Mesenchymal stem cell (in vitro differentiated cells and primary cell): ENCODE results near the gene BNC2.

Source experiments
- DNase-seq: peaks from one replicate; pipeline ENCODE4 v3.0.0-alpha.2; 2013
- H2AFZ ChIP-seq: one replicate; pipeline ENCODE4 v1.6.1; 2013; ENCODE audit warnings: low read depth, mild to moderate bottlenecking, control low read depth, inconsistent platforms, low read length, moderate library complexity
- H2AK5ac ChIP-seq: 2 replicates; pipeline ENCODE4 v1.6.1; 2013; ENCODE audit warnings: low read length, moderate library complexity, mild to moderate bottlenecking, inconsistent platforms; ENCODE audit not compliant: severe bottlenecking
- H2BK120ac ChIP-seq: one replicate; pipeline ENCODE4 v1.6.1; 2013; ENCODE audit warnings: low read depth, mild to moderate bottlenecking, inconsistent platforms, low read length, moderate library complexity
- H2BK12ac ChIP-seq, 2 experiments: one replicate each; pipeline ENCODE4 v1.6.1; 2013; ENCODE audit warnings: inconsistent platforms in 2 of 2, low read length in 2 of 2, mild to moderate bottlenecking in 2 of 2, moderate library complexity in 2 of 2, control low read depth in 1 of 2
- H2BK15ac ChIP-seq: one replicate; pipeline ENCODE4 v1.6.1; 2013; ENCODE audit warnings: mild to moderate bottlenecking, low read depth, inconsistent platforms; ENCODE audit not compliant: poor library complexity, severe bottlenecking
- H2BK5ac ChIP-seq: 2 replicates; pipeline ENCODE4 v1.6.1; 2013; ENCODE audit warnings: low read depth, mild to moderate bottlenecking, low read length, control low read depth, inconsistent platforms; ENCODE audit not compliant: poor library complexity, severe bottlenecking
- H3K14ac ChIP-seq, 2 experiments: one replicate each; pipeline ENCODE4 v1.6.1; 2013; ENCODE audit warnings: inconsistent platforms in 2 of 2, low read length in 2 of 2, control low read depth in 1 of 2, mild to moderate bottlenecking in 1 of 2, moderate library complexity in 1 of 2
- H3K18ac ChIP-seq, 2 experiments: one replicate each; pipeline ENCODE4 v1.6.1; 2013; ENCODE audit warnings: inconsistent platforms in 2 of 2, low read length in 2 of 2, control low read depth in 1 of 2, low read depth in 1 of 2, mild to moderate bottlenecking in 1 of 2
- H3K23ac ChIP-seq, 2 experiments: one replicate each; pipeline ENCODE4 v1.6.1; 2013; ENCODE audit warnings: inconsistent platforms in 2 of 2, low read length in 2 of 2, mild to moderate bottlenecking in 2 of 2, moderate library complexity in 2 of 2, control low read depth in 1 of 2
- H3K27ac ChIP-seq: 2 replicates; pipeline ENCODE4 v1.5.1; 2013; ENCODE audit warnings: mild to moderate bottlenecking, moderate library complexity, low read length, control low read depth, inconsistent platforms; ENCODE audit not compliant: poor library complexity, severe bottlenecking
- H3K27me3 ChIP-seq, 2 experiments: 2 replicates each; pipeline versions ENCODE4 v1.6.1 to v1.7.0; 2013; ENCODE audit warnings: low read length in 2 of 2, mild to moderate bottlenecking in 2 of 2, moderate library complexity in 2 of 2, control low read depth in 1 of 2, inconsistent platforms in 1 of 2; ENCODE audit not compliant: control insufficient read depth in 1 of 2, insufficient read depth in 1 of 2
- H3K36me3 ChIP-seq, 2 experiments: 2 replicates each; pipeline versions ENCODE4 v1.6.1 to v1.7.0; 2013; ENCODE audit warnings: low read length in 2 of 2, control low read depth in 1 of 2, inconsistent platforms in 1 of 2, low read depth in 1 of 2, mild to moderate bottlenecking in 1 of 2; ENCODE audit not compliant: insufficient read depth in 2 of 2, control insufficient read depth in 1 of 2
- H3K4ac ChIP-seq, 2 experiments: one replicate each; pipeline ENCODE4 v1.6.1; 2013; ENCODE audit warnings: inconsistent platforms in 2 of 2, low read length in 2 of 2, mild to moderate bottlenecking in 2 of 2, moderate library complexity in 2 of 2, control low read depth in 1 of 2, low read depth in 1 of 2
- H3K4me1 ChIP-seq: 2 replicates; pipeline ENCODE4 v1.6.1; 2013; ENCODE audit warnings: low read depth, low read length, control low read depth; ENCODE audit not compliant: control insufficient read depth, insufficient read depth
- H3K4me2 ChIP-seq: 2 replicates; pipeline ENCODE4 v1.6.1; 2013; ENCODE audit warnings: low read length, mild to moderate bottlenecking, inconsistent platforms; ENCODE audit not compliant: poor library complexity, severe bottlenecking
- H3K4me3 ChIP-seq, 2 experiments: 2 replicates each; pipeline versions ENCODE4 v1.5.1 to v1.7.0; 2013; ENCODE audit warnings: low read length in 2 of 2, mild to moderate bottlenecking in 2 of 2, control low read depth in 1 of 2, low read depth in 1 of 2; ENCODE audit not compliant: insufficient read depth in 1 of 2
- H3K79me1 ChIP-seq: replicated peaks from 2 replicates; pipeline ENCODE4 v1.6.1; 2013; ENCODE audit warnings: mild to moderate bottlenecking, control low read depth, low read length, inconsistent platforms; ENCODE audit not compliant: poor library complexity, severe bottlenecking
- H3K9ac ChIP-seq: 2 replicates; pipeline ENCODE4 v1.7.0; 2013; ENCODE audit warnings: mild to moderate bottlenecking, low read length, moderate library complexity
- H3K9me3 ChIP-seq: 2 replicates; pipeline ENCODE4 v1.7.0; 2013; ENCODE audit warnings: mild to moderate bottlenecking, low read length; ENCODE audit not compliant: control insufficient read depth
- H4K8ac ChIP-seq: one replicate; pipeline ENCODE4 v1.6.1; 2013; ENCODE audit warnings: inconsistent platforms, mild to moderate bottlenecking, low read length, moderate library complexity
- H4K91ac ChIP-seq: one replicate; pipeline ENCODE4 v1.6.1; 2013; ENCODE audit warnings: mild to moderate bottlenecking, low read length, inconsistent platforms
- WGBS: methylation state at CpG from one replicate; pipeline ENCODE4 v1.1.7; 2013; ENCODE audit warnings: mixed read lengths; 5-methylcytosine and 5-hydroxymethylcytosine counted together

Gene BNC2

DNA sequence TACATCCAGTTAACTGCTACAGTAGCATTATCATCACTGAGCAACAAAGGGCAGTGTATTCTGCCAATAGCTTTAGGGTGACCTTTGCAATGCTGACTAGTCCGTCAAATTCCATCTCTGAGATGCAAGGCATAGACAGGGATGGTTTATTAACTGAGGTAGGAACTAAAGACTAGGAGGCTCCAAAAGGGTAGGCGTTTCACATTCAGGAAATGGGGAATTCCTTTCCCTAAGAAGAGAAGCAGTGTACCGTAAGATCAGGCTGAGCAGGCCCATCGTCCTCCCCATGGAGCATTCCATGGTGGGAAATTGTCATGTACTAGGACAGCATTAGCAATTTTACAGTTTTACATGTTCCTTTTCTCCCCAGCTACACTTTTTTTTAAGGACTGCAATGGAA, 157.7 kb downstream of the BNC2 start:
- Histone ChIP-seq H3K4me2 (no peak overlapping the region), H3K4me1 (peaks cover 7% of the 10 kb centered on the region), H3K9ac (no peak overlapping the region), H3K18ac (no peak overlapping the region), H2BK120ac (no peak overlapping the region), H3K79me1 (peaks cover 9% of the 10 kb centered on the region), H2BK12ac (no peak overlapping the region), H2BK5ac (no peak overlapping the region), H3K4ac (no peak overlapping the region), H2BK15ac (no peak overlapping the region), H3K9me3 (no peaks in the 10 kb centered on the region), H3K27ac (peak overlapping the region; percentile 21), H3K27me3 (no peaks in the 10 kb centered on the region), H4K8ac (no peak overlapping the region), H2AFZ (no peak overlapping the region), H3K36me3 (peaks cover 0 to 31% of the 10 kb centered on the region in 2 experiments), H4K91ac (no peak overlapping the region), H3K14ac (no peak overlapping the region), H2AK5ac (no peak overlapping the region), H3K4me3 (no peak overlapping the region), H3K23ac (no peak overlapping the region)
- DNase-seq, result no peak
- 83% methylated on average over 3 of the region's 4 CpGs for WGBS

DNA sequence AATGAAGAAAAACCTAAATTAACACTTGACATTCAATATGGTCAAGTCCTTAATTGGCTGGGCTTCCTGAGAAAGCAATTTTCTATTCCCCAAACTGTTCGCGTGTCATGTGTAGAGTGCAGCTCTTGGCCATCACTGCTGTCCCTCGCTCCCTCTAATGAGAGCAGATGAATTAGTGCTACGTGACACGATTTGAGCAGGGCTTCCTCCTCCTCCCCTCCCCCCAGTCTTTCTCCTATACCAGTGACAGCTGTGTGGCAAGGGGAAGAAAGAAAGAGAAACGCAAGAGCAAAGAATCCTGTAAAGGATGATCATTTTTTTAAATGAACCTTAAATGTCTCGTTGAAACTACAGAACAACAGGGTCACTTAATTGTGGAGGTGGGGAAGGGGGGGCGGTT, 159.6 kb downstream of the BNC2 start:
- H3K36me3 ChIP-seq, result peaks cover 0 to 19% of the 10 kb centered on the region in 2 experiments
- no peak overlapping the region for H2BK15ac ChIP-seq
- no peaks in the 10 kb centered on the region for H3K9me3 ChIP-seq
- no peak overlapping the region for H3K4me3 ChIP-seq
- peaks cover 10% of the 10 kb centered on the region for H3K79me1 ChIP-seq
- no peak overlapping the region for H2BK5ac ChIP-seq
- H3K23ac ChIP-seq, result no peak overlapping the region
- H3K14ac ChIP-seq, result no peak overlapping the region
- no peak overlapping the region for H3K4me2 ChIP-seq
- H4K8ac ChIP-seq, result peak overlapping the region; percentile 74
- H3K27me3 ChIP-seq, result no peaks in the 10 kb centered on the region
- no peak overlapping the region for H3K18ac ChIP-seq
- H3K27ac ChIP-seq, result no peak overlapping the region
- peaks cover 9% of the 10 kb centered on the region for H3K4me1 ChIP-seq
- no peak overlapping the region for H2BK120ac ChIP-seq
- H3K4ac ChIP-seq, result no peak overlapping the region
- H3K9ac ChIP-seq, result no peak overlapping the region
- peak; percentile 29 for DNase-seq
- H4K91ac ChIP-seq, result no peak overlapping the region
- WGBS, result 46% methylated on average over 7 of the region's 8 CpGs
- H2AFZ ChIP-seq, result no peak overlapping the region
- peak overlapping the region; percentile 54 for H2AK5ac ChIP-seq
- H2BK12ac ChIP-seq, result peak overlapping the region; percentile 91 to 97

DNA sequence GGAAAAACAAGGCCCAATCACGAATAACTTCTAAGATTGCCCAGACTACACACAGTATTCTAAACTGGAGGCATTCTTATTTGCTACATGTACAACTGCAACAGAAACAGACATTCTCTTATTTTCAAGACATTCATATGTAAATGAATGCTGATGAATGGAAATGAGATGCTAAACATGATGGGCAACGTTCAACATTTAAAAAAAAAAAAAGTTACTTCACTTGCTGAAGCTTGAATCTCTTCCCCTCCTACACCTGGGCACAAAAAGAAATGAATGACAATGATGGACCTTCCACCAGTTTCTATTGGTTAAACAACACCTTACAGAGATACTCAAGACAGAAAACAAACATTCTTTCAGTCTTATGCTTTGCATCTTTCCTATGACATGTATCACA, 160.5 kb downstream of the BNC2 start:
- H2AK5ac ChIP-seq, result no peak overlapping the region
- no peak overlapping the region for H2BK120ac ChIP-seq
- no peak overlapping the region for H3K27ac ChIP-seq
- no peak overlapping the region for H2BK15ac ChIP-seq
- H4K91ac ChIP-seq, result no peak overlapping the region
- H3K23ac ChIP-seq, result no peak overlapping the region
- 38% methylated on average over 1 of the region's 2 CpGs for WGBS
- H3K79me1 ChIP-seq, result peaks cover 10% of the 10 kb centered on the region
- H3K9ac ChIP-seq, result no peak overlapping the region
- H4K8ac ChIP-seq, result no peak overlapping the region
- no peak overlapping the region for H2AFZ ChIP-seq
- H3K18ac ChIP-seq, result no peak overlapping the region
- DNase-seq, result no peak
- H3K4me1 ChIP-seq, result peaks cover 11% of the 10 kb centered on the region
- peaks cover 0 to 19% of the 10 kb centered on the region in 2 experiments for H3K36me3 ChIP-seq
- no peak overlapping the region for H2BK12ac ChIP-seq
- H3K4me3 ChIP-seq, result no peak overlapping the region
- no peaks in the 10 kb centered on the region for H3K27me3 ChIP-seq
- H3K4ac ChIP-seq, result no peak overlapping the region
- no peak overlapping the region for H3K4me2 ChIP-seq
- H2BK5ac ChIP-seq, result no peak overlapping the region
- no peak overlapping the region for H3K14ac ChIP-seq
- no peaks in the 10 kb centered on the region for H3K9me3 ChIP-seq

DNA sequence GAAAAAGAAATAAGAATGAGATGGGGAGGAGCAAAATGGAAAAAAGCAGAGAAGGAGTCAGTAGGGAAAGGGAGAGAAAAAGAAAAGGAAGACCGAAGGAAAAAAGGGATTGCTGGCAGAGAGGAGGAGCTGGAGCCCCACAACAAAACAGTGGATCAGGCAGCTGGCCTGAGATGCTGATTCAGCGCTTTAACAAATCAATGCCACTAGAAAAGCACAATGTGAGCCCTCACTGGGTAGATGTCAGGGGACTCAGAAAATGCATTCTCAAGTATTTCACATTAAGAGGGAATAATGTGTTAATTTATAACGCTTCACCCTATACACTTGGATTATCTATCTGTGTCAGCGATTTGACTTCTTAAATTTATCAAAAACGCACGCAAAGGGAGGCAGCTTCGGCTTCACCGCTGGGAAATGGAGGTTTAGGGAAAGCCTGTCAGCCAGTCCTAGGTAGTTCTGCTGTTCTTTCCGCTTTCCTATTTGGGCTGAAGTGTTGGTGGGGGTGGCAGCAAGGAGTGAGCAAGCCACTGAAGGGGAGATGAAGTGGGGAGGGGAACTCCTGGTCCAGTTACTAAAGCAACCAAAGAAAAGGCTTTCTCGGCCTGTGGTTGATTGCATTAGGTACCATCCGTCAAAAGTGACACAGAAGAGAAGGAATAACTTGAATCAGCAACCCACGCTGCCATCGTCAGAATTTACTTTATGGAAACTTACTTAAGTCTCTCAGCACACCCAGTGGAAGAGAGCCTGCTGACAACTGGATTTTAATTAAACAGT, 161.6 kb downstream of the BNC2 start:
- H3K4me1 ChIP-seq, result peaks cover 13% of the 10 kb centered on the region
- no peak overlapping the region for H2AFZ ChIP-seq
- WGBS, result 11% methylated on average over 12 of the region's 13 CpGs
- no peaks in the 10 kb centered on the region for H3K9me3 ChIP-seq
- peak overlapping the region; percentile 67 for H2BK120ac ChIP-seq
- H2BK15ac ChIP-seq, result peak overlapping the region; percentile 26
- H2BK12ac ChIP-seq, result peak overlapping the region; percentile 17 to 18
- H3K4ac ChIP-seq, result peak overlapping the region; percentile 35 to 54
- peak overlapping the region; percentile 4 for H2AK5ac ChIP-seq
- no peak overlapping the region for H3K4me3 ChIP-seq
- H3K9ac ChIP-seq, result peak overlapping the region; percentile 70
- peak overlapping the region; percentile 55 for H4K8ac ChIP-seq
- peak overlapping the region; percentile 73 for H3K27ac ChIP-seq
- H3K4me2 ChIP-seq, result no peak overlapping the region
- H3K79me1 ChIP-seq, result peaks cover 9% of the 10 kb centered on the region
- no peaks in the 10 kb centered on the region for H3K27me3 ChIP-seq
- H3K36me3 ChIP-seq, result peaks cover 0 to 19% of the 10 kb centered on the region in 2 experiments
- peak; percentile 93 for DNase-seq
- H2BK5ac ChIP-seq, result no peak overlapping the region
- no peak overlapping the region for H3K23ac ChIP-seq
- H4K91ac ChIP-seq, result no peak overlapping the region
- no peak overlapping the region for H3K14ac ChIP-seq
- H3K18ac ChIP-seq, result peak overlapping the region; percentile 25 to 77
